HG03571 (cell line): ENCODE results near the gene DNAH17.

Experiments
- ATAC-seq: cut with Tn5 transposase; IDR thresholded peaks from one replicate; pipeline ENCODE4 v1.9.1; 2021; ENCODE audit not compliant: unreplicated experiment

DNAH17 gene

DNA sequence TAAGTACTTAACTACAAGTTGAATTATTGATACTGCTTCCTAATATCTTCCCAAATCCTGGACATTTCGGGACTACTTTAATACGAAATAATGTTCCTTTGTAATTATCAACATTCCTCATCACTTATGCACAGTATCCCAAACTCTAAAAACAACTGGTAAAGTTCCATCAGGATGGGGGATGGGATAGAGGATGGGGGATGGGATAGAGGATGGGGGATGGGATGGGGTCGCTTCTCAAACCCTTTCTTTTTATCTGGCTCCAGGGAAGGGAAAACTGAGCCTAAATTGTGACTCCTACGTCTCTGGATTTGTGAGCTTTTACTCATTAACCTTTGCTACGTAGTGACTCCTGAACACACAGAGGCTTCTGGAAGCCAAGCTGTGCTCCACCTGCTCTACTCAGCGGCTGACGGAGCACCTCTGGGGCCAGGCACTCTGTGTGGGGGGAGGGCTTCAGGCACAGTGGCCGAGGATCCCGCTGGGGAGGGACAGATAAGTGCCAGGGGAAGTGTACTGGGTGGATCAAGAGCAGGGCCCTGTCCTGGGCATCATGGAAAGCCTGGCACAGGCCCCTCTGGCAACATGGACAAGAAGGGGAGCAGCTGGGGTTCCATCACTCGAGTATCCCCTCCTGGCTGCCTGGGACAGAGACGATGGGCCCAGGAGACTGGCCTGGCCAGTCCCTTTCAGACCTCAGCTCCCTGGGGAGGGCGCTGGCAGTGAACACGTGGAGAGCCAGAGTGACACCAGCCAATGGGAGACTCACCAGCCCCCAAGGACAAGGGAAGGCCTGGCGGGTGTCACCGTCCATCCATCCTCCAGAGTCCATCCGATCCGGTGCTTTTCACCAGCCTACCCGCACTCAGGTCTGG, 142.5 kb downstream of the DNAH17 start:
- no peak for ATAC-seq

GRCh38 chr17:78433780-78434335, 143.3 kb downstream of the DNAH17 start:
- no peak for ATAC-seq

DNA sequence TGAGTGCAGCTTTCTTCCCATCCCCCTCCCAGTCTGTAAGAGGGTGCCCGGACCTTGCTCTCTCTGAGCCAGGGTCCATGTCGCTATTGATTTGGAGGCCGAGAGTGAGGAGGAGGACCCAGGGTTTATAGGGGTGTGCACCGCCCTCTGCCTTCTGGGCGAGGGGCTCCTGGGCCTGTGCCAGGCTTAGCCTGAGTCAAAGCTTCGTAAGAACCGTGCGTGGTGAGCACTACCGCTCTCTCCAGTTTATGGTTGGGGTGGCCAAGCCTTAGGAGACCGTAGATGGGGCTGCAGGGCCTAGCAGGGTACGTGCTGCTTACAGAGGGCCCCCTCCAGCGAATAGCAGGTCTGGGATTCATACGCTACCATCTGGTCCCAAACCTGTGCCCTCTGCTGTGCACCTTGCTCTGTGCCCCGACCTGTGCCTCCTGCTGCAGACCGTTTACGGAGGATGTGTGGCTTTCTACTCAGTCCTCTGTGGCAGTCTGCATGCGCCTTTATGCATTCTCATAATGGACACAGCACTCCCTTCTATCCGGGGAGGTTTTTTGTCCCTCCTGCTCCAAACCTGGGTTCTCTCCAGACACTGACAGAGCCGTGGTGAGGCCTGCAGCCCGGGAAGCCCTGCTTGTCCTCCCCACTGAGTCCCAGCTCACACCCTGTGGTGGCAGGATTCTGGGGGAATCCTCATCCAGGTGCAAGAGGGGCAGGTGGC, 144.0 kb downstream of the DNAH17 start:
- ATAC-seq: no peak

- ATAC-seq: no peak
These were observed 144.8 kb downstream of the DNAH17 start for GRCh38 chr17:78432226-78433012.

DNA sequence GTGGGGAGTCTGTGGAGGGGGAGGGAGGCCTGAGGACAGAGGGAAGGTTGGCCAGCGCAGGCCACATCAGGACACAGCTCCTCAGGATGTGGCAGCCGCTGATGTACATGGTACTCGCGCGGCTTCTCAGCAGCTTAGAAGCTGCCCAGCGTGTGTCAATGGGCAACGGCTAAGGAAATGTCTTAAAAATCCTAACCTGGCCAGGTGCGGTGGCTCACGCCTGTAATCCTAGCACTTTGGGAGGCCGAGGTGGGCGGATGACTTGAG, 145.6 kb downstream of the DNAH17 start:
- no peak for ATAC-seq

DNA sequence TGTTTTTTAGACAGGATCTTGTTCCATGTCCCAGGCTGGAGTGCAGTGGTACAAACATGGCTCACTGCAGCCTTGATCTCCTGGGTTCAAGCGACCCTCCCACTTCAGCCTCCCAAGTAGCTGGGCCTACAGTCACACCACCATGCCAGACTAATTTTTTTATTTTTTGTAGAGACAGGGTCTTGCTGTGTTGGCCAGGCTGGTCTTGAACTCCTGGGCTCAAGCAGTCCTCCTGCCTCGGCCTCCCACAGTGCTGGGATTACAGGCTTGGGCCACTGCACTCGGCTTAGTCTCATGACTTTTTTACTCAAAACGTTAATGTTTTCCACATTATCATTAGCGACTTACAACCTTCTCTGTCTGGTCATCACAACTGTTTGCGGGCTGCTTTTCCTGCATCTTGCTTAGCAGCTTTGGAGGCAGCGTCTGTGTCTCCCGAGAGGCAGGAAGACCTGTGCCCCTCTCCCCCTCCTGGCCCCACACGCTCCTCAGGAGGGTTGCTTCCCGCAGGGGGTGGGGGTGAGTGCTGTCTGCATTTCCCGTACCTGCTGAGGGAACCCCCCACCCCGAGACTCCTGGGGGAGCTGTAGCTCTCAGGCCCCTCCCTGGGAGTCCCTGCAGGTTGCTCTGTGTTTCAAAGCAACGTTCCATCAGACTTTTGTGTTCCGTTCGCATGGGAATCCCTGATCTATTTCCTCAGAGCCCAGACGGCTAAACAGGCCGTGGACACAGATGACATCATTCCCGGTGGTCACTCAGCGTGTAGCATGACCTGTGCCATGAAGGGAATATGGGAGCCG, 146.1 kb downstream of the DNAH17 start:
- no peak for ATAC-seq

DNA sequence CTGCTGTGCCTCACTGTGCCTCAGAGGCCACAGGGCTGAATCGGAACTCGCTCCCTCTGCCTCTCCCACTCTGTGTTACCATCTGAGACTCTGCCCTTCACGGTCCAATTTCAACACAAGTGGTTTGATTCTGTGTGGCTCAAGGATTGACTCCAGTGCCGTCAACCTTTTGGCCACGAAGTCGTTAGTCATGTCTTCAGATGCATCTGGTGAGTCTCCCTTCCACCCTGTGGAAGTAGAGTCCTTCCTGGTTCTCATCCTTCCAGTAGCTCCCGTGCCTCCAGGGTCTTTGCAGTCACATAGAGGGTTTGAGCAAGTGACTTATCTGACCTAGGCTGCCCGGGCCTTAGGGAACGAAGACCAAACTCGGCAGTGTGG, 147.6 kb downstream of the DNAH17 start:
- no peak for ATAC-seq

DNA sequence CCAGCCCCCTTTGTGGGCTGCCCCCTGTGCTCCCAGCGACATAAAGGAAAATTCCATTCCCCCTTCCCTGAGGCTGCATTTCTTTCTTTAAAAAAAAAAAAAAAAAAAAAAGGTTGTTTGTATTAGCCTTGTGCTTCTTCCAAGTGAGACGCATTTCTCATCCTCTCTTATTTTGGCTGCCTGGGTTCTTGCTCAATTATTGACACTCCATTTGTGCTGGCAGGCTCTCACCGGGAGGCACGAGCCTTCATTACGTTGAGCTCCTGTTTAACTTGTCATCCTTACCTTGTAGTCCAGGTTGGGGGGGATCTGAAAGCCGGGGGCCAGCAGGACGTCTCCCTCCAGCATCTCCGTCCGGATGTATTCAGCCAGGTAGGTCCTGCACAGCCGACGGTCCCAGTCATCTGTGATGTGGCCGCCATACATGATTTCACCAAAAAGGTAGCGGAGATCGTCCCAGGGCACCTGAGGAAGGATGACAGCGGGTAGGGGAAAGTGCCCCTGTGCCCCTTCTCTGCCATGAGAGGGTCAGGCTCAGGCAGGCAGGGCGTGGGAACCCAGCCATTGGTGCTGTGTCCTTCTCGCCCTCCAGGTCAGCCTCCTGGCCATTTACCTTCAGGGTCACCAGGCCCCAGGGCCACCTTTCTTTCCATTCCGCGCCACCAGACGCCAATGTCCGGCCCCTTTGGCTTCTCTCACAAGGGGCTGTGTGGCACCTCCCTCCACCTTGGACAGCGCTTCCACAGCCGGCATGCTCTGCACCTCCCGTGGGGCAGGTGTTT, 148.2 kb downstream of the DNAH17 start:
- ATAC-seq: no peak

- no peak for ATAC-seq
These were observed 149.1 kb downstream of the DNAH17 start for GRCh38 chr17:78428025-78428575.

GRCh38 chr17:78427140-78427539, 150.1 kb downstream of the DNAH17 start:
- ATAC-seq: no peak

DNA sequence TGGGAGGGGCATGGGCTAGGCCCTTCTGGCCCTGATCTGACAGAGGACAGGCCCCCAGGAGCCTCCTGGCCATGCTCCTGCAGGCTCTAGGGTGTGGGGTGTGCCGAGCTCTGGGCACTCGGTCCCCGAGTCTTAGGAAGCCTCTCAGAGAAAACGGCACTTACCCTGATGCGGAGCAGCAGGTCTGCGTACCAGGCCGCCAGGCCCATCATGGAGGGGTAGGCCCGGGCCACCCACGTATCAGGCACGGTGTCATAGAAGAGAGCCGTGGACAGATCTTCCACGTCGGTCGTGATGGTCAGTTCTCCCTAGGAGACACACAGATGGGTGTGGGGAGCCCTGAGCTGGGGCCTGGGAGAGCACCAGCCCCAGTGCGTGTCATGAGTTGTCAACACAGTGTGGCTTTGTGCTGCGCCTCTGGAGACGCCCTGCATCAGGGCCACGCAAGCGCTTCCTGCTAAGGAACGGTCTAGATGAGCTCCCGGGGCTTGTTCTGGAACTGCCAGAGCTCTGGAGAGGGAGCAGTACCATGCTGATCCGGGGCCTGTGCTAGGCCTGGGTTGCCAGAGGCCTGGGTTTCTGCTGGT, 150.8 kb downstream of the DNAH17 start:
- no peak for ATAC-seq

GRCh38 chr17:78425429-78425828, 151.8 kb downstream of the DNAH17 start:
- ATAC-seq: no peak

- ATAC-seq: no peak
These were observed 153.1 kb downstream of the DNAH17 start for GRCh38 chr17:78423961-78424675.

- no peak for ATAC-seq
These were observed 154.2 kb downstream of the DNAH17 start for GRCh38 chr17:78422872-78423588.

DNA sequence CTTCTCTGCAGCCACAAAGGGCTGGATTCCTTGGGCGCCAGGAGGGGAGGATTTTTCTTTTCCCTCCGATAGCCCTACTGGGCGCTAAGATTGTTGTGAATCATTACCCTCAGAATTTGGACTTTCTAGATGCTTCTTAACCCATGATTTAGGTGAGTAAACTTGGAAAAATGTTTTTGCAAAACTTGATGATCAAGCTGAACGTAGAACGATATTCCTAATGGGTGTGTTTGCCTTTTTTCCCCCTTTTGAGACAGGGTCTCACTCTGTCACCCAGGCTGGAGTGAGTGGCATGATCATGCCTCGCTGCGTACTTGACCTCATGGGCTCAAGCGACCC, 155.0 kb downstream of the DNAH17 start:
- ATAC-seq: no peak

GRCh38 chr17:78421534-78422266, 155.5 kb downstream of the DNAH17 start:
- ATAC-seq: no peak

- ATAC-seq: no peak
These were observed 156.1 kb downstream of the DNAH17 start for GRCh38 chr17:78421084-78421533.
